Fibroblast of lung (primary cell): Measurements from ENCODE around the gene HTRA3.

Experiments used
- CTCF ChIP-seq, 2 donors: IDR thresholded peaks in 1 of 2; conservative IDR thresholded peaks in 1 of 2; 1 replicate in 1 of 2; 2 replicates in 1 of 2; pipeline ENCODE4 v1.5.1; 2011 to 2012; ENCODE audit warnings: low read length in 2 of 2, control low read depth in 1 of 2, inconsistent platforms in 1 of 2, low read depth in 1 of 2, mild to moderate bottlenecking in 1 of 2
- EZH2 ChIP-seq: IDR thresholded peaks from 2 replicates; pipeline ENCODE4 v1.5.1; 2012; ENCODE audit warnings: low read length, control low read depth, mild to moderate bottlenecking; ENCODE audit errors: missing control alignments

DNA sequence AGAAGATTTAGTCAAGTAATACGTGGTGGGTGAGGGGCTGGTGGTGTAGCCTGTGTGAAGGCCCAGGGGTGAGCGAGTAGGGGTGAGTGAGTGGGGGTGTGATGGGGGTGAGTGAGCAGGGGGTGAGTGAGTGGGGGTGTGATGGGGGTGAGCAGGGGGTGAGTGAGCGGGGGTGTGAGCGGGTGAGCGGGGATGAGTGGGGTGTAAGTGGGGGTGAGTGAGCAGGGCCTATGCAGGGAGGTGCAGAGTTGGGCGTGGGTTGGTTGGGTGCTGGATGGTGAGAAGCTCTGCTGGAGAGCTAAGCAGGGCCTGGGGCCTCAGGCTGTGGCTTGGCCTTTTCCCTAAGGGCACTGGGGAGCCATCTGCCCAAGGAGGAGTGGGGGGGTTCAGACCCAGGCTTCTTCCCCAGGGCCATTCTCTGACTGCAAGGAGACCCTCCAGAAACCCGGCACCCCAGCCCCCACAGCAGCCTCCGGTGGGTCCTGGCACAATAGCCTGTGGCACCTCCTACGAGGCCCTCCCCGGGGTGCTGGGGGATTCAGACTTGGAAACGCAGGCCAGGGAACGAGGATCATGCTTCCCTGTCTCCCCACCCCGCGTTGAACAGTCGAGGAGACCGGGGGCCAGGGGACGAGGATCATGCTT lies 40.1 kb upstream of the HTRA3 start:
- TF ChIP-seq CTCF (conservative IDR thresholded peaks at IDR 0.05 in 1 of 2, IDR thresholded peaks at IDR 0.05 in 1 of 2; ENCODE audit: low read depth in 1 of 2, low read length in 2 of 2) (no peak), EZH2 (no peak)
